NCI-H2227 treated with DMSO at 0.1 percent for 48 hours (cell line): ENCODE data around the gene SLC6A9.

Source experiments
- DNase-seq: peaks from one replicate; lab custom pipeline; 2025; lab: John Stamatoyannopoulos, UW

SLC6A9 gene

GRCh38 chr1:43983253-43983899 is 47.9 kb downstream of the SLC6A9 start:
- DNase-seq = no peak

GRCh38 chr1:43982808-43983207 is 48.5 kb downstream of the SLC6A9 start:
- no peak for DNase-seq

GRCh38 chr1:43982241-43982640 is 49.0 kb downstream of the SLC6A9 start:
- DNase-seq = no peak

GRCh38 chr1:43981636-43982035 is 49.6 kb downstream of the SLC6A9 start:
- no peak for DNase-seq

DNA sequence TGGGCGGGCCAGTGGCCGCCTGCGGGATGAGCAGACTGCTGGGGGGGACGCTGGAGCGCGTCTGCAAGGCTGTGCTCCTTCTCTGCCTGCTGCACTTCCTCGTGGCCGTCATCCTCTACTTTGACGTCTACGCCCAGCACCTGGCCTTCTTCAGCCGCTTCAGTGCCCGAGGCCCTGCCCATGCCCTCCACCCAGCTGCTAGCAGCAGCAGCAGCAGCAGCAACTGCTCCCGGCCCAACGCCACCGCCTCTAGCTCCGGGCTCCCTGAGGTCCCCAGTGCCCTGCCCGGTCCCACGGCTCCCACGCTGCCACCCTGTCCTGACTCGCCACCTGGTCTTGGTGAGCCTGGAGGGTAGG is 50.1 kb downstream of the SLC6A9 start:
- no peak for DNase-seq

DNA sequence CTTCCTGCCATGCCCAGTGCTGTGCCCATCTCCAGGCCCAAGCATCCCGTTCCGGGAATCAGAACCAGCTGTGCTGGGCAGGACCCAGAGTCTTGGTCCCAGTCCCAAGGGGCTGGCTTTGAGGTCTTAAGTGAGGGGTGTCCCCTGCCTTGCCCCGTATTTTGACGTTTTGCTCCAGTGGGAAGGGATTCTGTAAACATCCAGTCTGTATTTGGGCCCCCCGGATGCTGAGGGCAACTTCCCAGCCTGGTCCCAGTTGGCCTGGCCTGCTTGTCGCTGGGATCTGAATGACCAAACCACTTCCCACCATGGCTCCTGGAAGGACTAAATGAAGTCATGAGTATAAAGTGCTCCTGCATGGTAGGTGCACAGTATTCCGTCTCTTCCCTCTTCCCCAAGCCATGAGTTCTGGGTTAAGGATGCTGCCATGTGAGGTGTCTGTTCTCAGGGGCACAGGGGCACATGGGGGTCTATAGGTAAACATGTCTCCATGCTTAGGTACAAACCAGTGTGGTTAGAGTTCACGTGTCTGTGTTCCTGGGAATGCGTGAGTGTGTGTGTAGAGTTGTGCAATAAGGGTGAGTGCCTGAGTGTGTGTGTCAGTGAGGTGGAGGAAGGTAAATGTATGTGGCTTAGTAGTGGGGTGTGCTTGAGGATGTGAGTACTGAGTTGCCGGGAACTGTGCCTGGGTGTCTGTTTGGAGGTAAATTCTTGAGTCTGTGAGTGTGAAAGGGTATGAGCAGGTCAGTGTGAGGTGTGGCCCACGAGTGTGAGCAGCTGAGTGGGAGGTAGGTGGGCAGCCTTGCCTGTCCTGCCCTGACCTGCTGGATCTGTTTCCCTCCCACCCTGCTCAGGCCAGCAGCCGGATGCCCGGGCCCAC is 50.8 kb downstream of the SLC6A9 start:
- DNase-seq = no peak

DNA sequence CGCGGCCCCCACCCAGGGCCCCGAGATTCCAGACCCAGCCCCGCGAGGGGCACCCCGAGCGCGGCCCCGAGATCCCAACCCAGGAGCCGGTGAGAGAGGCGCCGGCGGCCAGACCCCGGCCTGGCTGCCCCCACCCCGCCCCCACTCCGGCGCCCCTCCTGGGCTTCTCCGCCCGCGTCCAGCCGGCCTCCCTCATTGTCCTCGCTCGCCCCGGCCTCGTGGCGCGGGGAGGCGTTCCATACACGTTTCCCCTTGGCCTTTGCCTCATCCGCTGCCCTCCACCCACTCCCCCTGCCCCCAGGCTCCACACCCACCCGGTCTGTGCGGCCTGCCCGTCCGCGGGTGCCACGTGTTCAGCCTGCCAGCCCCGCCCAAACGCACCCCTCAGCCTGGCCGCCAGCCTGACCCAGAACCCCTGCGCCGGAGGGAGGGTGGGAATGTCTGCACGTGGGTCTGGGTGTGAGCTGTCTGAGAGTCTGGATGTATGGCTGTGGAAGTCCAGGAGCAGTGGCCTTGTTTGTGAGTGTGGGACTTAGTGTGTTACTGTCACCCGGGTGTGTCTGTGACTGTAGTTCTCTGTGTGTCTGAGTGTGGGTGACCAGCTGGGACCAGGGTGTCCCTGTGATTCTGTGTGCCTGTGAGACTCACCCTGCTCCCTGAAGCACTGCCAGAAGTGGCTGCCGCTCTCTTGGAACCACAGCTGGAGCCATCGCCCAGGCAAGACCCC is 51.6 kb downstream of the SLC6A9 start:
- DNase-seq = no peak

GRCh38 chr1:43979261-43979527 is 52.1 kb downstream of the SLC6A9 start:
- DNase-seq = no peak

GRCh38 chr1:43978551-43979260 is 52.6 kb downstream of the SLC6A9 start, which contains the start of gene B4GALT2:
TSS of gene B4GALT2 (plus strand) at chr1:43979210. CDS start at chr1:43981161, 1,951 bp downstream.
- DNase-seq = no peak

DNA sequence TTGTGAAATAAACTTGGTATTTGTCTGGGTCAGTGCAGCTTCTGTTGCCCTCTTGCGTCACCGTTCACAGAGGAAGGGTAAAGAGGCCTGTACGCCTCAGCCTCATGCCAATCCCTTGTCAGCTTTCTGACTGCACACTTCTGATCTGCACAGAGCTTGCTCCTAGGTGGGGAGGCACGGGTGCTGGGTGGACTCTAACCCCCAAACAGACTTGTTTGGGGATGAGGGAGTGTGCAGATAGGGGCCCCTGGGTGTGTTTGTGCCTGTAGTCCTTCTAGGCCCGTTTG is 53.1 kb downstream of the SLC6A9 start:
- DNase-seq = no peak

DNA sequence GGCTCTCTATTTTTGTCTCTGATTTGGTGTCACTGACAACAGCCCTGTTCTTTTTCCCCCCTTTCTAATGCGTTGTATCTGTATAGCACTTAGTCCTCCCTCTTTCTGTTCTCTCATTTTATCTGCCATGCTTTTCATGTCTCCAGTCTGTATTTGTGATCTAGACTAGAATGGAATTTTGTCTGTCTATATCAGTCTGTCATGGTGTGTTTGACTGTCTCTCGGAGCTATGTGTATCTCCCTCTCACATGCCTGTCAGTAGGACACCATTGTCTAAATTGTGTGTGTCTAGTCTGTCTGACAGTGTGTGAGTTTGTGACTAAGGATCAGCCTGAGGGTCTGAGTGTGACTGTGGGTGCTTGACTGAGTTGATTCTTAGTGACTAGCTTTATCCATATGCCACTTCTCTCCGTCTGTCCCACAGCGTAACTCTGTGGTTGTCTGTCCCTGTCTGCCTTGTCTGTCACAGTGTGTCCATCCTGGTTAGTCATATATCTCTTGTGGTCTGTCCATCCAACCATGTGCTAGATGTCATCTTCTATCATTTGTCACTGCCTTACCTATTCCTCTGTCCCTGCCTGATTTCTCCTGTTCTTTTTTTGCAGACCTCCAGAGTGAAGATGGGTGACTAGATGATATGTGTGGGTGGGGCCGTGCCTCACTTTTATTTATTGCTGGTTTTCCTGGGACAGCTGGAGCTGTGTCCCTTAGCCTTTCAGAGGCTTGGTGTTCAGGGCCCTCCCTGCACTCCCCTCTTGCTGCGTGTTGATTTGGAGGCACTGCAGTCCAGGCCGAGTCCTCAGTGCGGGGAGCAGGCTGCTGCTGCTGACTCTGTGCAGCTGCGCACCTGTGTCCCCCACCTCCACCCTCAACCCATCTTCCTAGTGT is 53.6 kb downstream of the SLC6A9 start:
- no peak for DNase-seq

DNA sequence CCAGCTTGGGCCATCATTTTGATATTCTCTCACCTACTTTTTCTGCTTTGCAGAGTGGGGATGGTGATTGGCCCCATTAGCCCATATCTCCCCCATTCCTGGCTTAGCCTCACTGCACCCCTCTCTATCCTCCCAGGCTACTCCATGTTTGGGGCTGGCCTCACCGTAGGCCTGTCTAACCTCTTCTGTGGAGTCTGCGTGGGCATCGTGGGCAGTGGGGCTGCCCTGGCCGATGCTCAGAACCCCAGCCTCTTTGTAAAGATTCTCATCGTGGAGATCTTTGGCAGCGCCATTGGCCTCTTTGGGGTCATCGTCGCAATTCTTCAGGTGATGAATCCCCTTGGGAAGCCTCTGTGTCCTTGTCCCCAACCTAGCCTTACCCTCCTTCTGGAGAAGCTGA is 54.4 kb downstream of the SLC6A9 start:
- DNase-seq = no peak

DNA sequence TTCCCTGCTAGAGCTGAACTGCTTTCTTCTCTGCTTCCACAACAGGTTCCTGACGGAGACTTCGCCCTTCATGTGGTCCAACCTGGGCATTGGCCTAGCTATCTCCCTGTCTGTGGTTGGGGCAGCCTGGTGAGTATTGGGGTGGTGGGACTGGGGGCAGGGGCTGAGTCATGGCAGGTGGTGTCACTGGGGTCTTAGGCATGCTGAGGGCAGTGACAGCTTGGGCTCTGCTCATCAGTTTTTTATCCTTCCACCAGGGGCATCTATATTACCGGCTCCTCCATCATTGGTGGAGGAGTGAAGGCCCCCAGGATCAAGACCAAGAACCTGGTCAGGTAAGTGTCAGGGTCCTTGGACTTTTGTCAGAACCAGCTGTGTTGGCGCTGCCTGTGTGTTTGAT is 55.2 kb downstream of the SLC6A9 start:
- no peak for DNase-seq

GRCh38 chr1:43975249-43975961 is 55.9 kb downstream of the SLC6A9 start:
- DNase-seq = no peak

DNA sequence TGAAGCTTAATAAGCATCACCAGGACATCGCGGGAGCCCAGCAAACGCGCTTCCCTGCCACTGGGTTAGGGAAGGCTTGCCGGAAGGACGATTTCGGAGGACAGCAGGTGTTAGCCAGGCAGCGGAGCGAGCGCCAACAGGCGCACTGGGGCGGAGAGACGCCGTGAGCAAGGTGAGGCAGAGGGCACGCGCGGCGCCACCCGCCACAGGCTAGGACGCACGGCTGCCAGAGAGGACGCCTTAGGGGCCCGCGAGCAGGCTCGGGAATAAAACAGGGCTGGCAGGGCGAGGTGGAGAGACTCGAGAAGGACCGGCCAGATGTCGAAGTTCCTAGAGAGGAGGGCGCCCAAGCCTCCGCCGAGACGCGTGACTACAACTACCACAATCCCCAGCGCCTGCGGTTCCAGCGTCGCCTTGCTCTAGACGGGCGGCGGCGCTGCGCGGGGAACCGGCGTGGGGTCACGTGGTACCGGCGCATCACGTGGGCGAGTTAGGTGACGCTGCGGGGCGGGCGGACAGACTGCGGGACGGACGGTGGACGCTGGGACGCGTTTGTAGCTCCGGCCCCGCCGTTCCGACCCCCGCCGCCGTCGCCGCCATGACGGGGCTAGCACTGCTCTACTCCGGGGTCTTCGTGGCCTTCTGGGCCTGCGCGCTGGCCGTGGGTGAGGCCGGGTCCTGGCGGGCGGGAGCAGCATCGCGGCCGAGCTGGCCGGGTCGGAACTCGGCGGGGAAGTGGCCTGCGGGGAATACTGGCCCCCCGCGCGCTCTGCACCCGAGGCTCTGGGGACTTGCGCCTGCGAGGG is 56.6 kb downstream of the SLC6A9 start, which contains the start of gene ATP6V0B:
Gene ATP6V0B, plus strand, starts transcription at position 518 of the 806 bp plus-strand sequence. Its CDS starts 81 bp downstream, at position 599.
- peak; percentile 93 for DNase-seq

DNA sequence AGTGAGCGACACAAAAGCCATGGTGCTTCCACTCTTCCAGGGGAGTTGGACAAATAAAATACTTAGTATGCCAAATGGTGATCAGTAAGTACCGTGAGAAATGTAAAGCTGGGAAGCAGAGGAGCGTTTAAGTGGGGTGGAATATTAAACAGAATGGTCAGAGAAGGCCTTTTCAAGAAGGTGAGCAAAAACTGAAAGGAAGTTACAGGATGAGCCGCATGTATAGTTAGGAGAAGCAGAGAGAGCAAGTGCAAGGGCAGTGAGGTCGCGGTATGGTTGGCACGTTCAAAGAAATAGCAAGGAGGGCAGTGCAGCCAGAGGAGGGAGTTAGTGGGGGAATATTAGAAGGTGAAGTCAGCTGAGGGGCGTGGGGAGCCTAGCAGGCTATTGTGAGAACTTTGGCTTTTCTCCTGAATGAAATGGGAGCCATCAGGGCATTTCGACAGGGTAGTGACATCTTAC is 57.2 kb downstream of the SLC6A9 start:
- peak; percentile 61 for DNase-seq

DNA sequence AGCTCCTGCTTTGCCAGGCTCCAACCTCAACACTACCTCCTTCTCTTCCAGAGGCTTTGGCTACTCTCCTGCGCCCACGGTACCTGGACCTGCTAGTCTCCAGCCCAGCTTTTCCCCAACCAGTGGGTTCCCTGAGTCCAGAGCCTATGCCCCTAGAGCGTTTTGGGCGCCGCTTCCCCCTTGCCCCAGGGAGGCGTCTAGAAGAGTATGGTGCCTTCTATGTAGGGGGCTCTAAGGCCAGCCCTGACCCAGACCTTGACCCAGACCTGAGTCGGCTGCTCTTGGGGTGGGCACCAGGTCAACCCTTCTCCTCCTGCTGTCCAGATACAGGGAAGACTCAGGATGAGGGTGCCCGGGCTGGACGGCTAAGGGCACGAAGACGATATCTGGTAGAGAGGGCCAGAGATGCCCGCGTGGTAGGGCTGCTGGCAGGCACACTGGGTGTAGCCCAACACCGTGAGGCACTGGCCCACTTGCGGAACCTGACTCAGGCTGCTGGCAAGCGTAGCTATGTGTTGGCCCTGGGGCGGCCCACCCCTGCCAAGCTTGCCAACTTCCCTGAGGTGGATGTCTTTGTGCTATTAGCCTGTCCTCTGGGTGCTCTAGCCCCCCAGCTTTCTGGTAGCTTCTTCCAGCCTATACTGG is 59.8 kb downstream of the SLC6A9 start:
- DNase-seq = no peak

- DNase-seq = no peak
These were observed 60.4 kb downstream of the SLC6A9 start for GRCh38 chr1:43970911-43971310.

GRCh38 chr1:43970502-43970901 is 60.8 kb downstream of the SLC6A9 start:
- no peak for DNase-seq
